Measurements from ENCODE around the gene LDAH.

Gene LDAH

DNA sequence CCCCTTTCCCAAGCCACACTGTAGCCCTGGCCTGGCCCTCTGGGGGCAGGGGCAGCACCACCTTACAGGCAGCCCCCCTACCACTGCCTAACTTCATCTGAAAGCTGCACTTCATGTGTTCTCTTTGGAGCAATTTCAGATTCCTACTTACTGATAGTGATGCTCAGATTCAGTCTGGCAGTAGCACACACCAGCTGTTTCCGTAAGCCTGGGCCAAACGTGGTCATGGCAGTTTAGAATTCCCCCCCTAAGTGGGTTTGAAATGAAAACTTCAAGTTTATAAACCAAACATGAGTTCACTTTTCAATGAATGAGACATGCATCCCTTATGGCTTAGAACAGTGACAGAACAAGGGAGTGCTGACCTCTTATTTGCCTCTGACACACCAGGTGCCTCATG is 126.5 kb downstream of the LDAH start:
- ChIA-PET CTCF (no interaction called here), POLR2A (no interaction called here)
- no peak for DNase-seq (ENCODE audit: extremely low spot score)
- TF ChIP-seq ELF4 (IDR thresholded peaks at IDR 0.05) (no peak), ARNT (IDR thresholded peaks at IDR 0.05) (no peak), HDGF (IDR thresholded peaks at IDR 0.05; ENCODE audit: borderline replicate concordance) (no peak), FOXA1 (IDR thresholded peaks at IDR 0.05) (no peak), PKNOX1 (IDR thresholded peaks at IDR 0.05) (no peak), FOXM1 (IDR thresholded peaks at IDR 0.05; ENCODE audit: borderline replicate concordance) (no peak), NFRKB (IDR thresholded peaks at IDR 0.05) (no peak), BHLHE40 (IDR thresholded peaks at IDR 0.05; ENCODE audit: borderline replicate concordance) (no peak), CTBP1 (IDR thresholded peaks at IDR 0.05; ENCODE audit: borderline replicate concordance) (no peak), SP1 (IDR thresholded peaks at IDR 0.05) (no peak), FOXK2 (IDR thresholded peaks at IDR 0.05) (no peak), ZNF384 (IDR thresholded peaks at IDR 0.05) (no peak), LEF1 (IDR thresholded peaks at IDR 0.05; ENCODE audit: borderline replicate concordance) (no peak), L3MBTL2 (conservative IDR thresholded peaks at IDR 0.05) (no peak)

DNA sequence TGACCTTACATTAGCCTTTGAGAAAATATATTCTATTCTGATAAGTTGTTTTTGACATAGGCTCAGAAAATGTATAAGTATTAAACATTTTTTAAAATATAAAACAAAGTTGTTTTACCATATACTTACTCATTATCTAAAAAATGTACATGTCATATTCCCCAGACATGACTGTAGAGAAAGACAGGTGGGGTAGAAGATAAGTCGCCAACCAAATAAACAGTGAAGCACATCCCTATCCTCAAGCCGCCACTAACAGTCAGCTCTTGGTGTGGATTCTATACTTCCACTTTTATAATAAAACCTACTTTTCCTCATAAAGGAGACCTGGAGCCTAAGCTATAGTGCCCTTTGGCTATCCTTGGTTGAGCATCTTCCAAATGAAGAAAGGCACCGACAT is 129.6 kb downstream of the LDAH start:
- TF ChIP-seq HDGF (IDR thresholded peaks at IDR 0.05; ENCODE audit: borderline replicate concordance) = no peak
- no peak for TF ChIP-seq ZNF384 (IDR thresholded peaks at IDR 0.05)
- no peak for TF ChIP-seq ARNT (IDR thresholded peaks at IDR 0.05)
- ChIA-PET CTCF (no interaction called here), POLR2A (interaction anchor here (1.4 kb wide), 1 partner anchor 130 kb away, joined by 3 read pairs; the partner anchor contains the start of gene LDAH)
- DNase-seq (ENCODE audit: extremely low spot score) = no peak

DNA sequence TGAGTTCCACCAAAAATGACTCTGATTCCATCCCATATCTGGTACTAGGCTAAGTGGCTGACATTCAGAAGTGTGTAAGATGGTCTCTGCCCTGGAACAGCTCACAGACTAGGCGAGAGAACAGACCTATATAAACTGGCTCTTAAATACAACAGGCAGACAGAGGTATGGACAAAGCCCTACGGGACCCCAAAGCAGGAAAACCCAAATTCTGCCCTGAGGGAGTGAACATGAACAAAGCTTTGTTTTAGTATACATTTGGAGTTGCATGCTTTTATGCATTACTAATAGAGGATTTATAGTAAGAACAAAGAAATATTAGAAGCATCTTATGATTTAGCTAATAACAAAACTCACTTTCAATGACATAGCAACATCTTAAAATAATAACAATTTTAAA is 130.8 kb downstream of the LDAH start:
- TF ChIP-seq HDGF (IDR thresholded peaks at IDR 0.05; ENCODE audit: borderline replicate concordance) = no peak
- TF ChIP-seq ARNT (IDR thresholded peaks at IDR 0.05) = no peak
- no peak for TF ChIP-seq FOXK2 (IDR thresholded peaks at IDR 0.05)
- no peak for TF ChIP-seq L3MBTL2 (conservative IDR thresholded peaks at IDR 0.05)
- no peak for TF ChIP-seq SUZ12 (IDR thresholded peaks at IDR 0.05)
- no peak for TF ChIP-seq LEF1 (IDR thresholded peaks at IDR 0.05; ENCODE audit: borderline replicate concordance)
- TF ChIP-seq SP1 (IDR thresholded peaks at IDR 0.05) = no peak
- TF ChIP-seq CTBP1 (IDR thresholded peaks at IDR 0.05; ENCODE audit: borderline replicate concordance) = no peak
- TF ChIP-seq ZNF384 (IDR thresholded peaks at IDR 0.05) = no peak
- TF ChIP-seq ELF4 (IDR thresholded peaks at IDR 0.05) = no peak
- TF ChIP-seq PKNOX1 (IDR thresholded peaks at IDR 0.05) = no peak
- TF ChIP-seq BHLHE40 (IDR thresholded peaks at IDR 0.05; ENCODE audit: borderline replicate concordance) = no peak
- ChIA-PET CTCF (no interaction called here), POLR2A (interaction anchor here (0.9 kb wide), 1 partner anchor 18 kb away, joined by 3 read pairs; no protein-coding TSS in a partner anchor)
- no peak for DNase-seq (ENCODE audit: extremely low spot score)

GRCh38 chr2:20691076-20691734 is 131.7 kb downstream of the LDAH start:
- POLR2A ChIA-PET = no interaction called here
- CTCF ChIA-PET = no interaction called here
- no peak for TF ChIP-seq L3MBTL2 (conservative IDR thresholded peaks at IDR 0.05)
- TF ChIP-seq NFRKB (IDR thresholded peaks at IDR 0.05) = no peak
- TF ChIP-seq BHLHE40 (IDR thresholded peaks at IDR 0.05; ENCODE audit: borderline replicate concordance) = no peak
- no peak for TF ChIP-seq ZNF384 (IDR thresholded peaks at IDR 0.05)
- no peak for TF ChIP-seq FOXM1 (IDR thresholded peaks at IDR 0.05; ENCODE audit: borderline replicate concordance)
- no peak for DNase-seq (ENCODE audit: extremely low spot score)

- no peak for TF ChIP-seq FOXK2 (IDR thresholded peaks at IDR 0.05)
- no peak for TF ChIP-seq TARDBP (IDR thresholded peaks at IDR 0.05)
- TF ChIP-seq BHLHE40 (IDR thresholded peaks at IDR 0.05; ENCODE audit: borderline replicate concordance) = no peak
- TF ChIP-seq SP1 (IDR thresholded peaks at IDR 0.05) = no peak
- TF ChIP-seq HDGF (IDR thresholded peaks at IDR 0.05; ENCODE audit: borderline replicate concordance) = no peak
- TF ChIP-seq FOXM1 (IDR thresholded peaks at IDR 0.05; ENCODE audit: borderline replicate concordance) = no peak
- TF ChIP-seq LEF1 (IDR thresholded peaks at IDR 0.05; ENCODE audit: borderline replicate concordance) = no peak
- TF ChIP-seq PKNOX1 (IDR thresholded peaks at IDR 0.05) = no peak
- no peak for TF ChIP-seq ARNT (IDR thresholded peaks at IDR 0.05)
- no peak for TF ChIP-seq NFRKB (IDR thresholded peaks at IDR 0.05)
- no peak for TF ChIP-seq CTBP1 (IDR thresholded peaks at IDR 0.05; ENCODE audit: borderline replicate concordance)
- TF ChIP-seq L3MBTL2 (conservative IDR thresholded peaks at IDR 0.05) = no peak
- TF ChIP-seq FOXA1 (IDR thresholded peaks at IDR 0.05) = no peak
- TF ChIP-seq SUZ12 (IDR thresholded peaks at IDR 0.05) = no peak
- TF ChIP-seq ELF4 (IDR thresholded peaks at IDR 0.05) = no peak
- no peak for TF ChIP-seq ZNF384 (IDR thresholded peaks at IDR 0.05)
- no peak for DNase-seq (ENCODE audit: extremely low spot score)
- CTCF ChIA-PET = no interaction called here
- POLR2A ChIA-PET = no interaction called here
These were observed 133.3 kb downstream of the LDAH start for GRCh38 chr2:20689428-20690264.

All from HEK293T (cell line).